ENCODE data around the gene RSRC1. TPM values are rescaled to one million over a fixed set of nuclear protein-coding genes. Genes with fewer than 3 reads are reported as not detected.

The RSRC1 gene
- total and polyA plus RNA-seq, 2 of the 13 experiments (the other 11 are each of a cell fraction or from before 2014, with no cell fraction given): 4.9 to 63.0 TPM

GRCh38 chr3:158308236-158308928, 198.5 kb downstream of the RSRC1 start:
- H3K27me3 ChIP-seq (ENCODE audit: control insufficient read depth in 1 of 2, insufficient read depth in 2 of 2, low read length in 2 of 2): no peaks in the 10 kb centered on the region
- WGBS (ENCODE audit: low lambda C conversion rate): 96% methylated on average over 8 of the region's 8 CpGs
- FAIRE-seq: no peak

More at GRCh38 chr3:158308236-158308928, 198.5 kb downstream of the RSRC1 start:
- no peaks in the 10 kb centered on the region for H3K9me3 ChIP-seq (ENCODE audit: low read length)
- TF ChIP-seq ELF1 (CRISPR knock-in tag; IDR thresholded peaks at IDR 0.05): no peak
- no peak for TF ChIP-seq PRDM10 (CRISPR knock-in tag; IDR thresholded peaks at IDR 0.05; ENCODE audit: low read depth)
- TF ChIP-seq FOXK2 (IDR thresholded peaks at IDR 0.05): no peak
- TF ChIP-seq RBFOX2 (IDR thresholded peaks at IDR 0.05; ENCODE audit: low read depth, low read length): no peak
- TF ChIP-seq FIP1L1 (IDR thresholded peaks at IDR 0.05; ENCODE audit: borderline replicate concordance, insufficient read depth, low read depth, low read length): no peak
- TF ChIP-seq ZNF710 (CRISPR knock-in tag; IDR thresholded peaks at IDR 0.05; ENCODE audit: borderline replicate concordance): no peak
- no peak for TF ChIP-seq PPARG (CRISPR knock-in tag; conservative IDR thresholded peaks at IDR 0.05)
- no peak for TF ChIP-seq YEATS4 (CRISPR knock-in tag; IDR thresholded peaks at IDR 0.05; ENCODE audit: borderline replicate concordance)
- TF ChIP-seq ZNF766 (CRISPR knock-in tag; IDR thresholded peaks at IDR 0.05; ENCODE audit: borderline replicate concordance): no peak
- no peak for TF ChIP-seq ZNF720 (CRISPR knock-in tag; IDR thresholded peaks at IDR 0.05)
- no peak for TF ChIP-seq ZNF782 (CRISPR knock-in tag; IDR thresholded peaks at IDR 0.05; ENCODE audit: borderline replicate concordance)
- TF ChIP-seq ZNF225 (CRISPR knock-in tag; IDR thresholded peaks at IDR 0.05): no peak
- TF ChIP-seq ZNF281 (CRISPR knock-in tag; IDR thresholded peaks at IDR 0.05; ENCODE audit: borderline replicate concordance): no peak
- no peak for TF ChIP-seq CREB3 (CRISPR knock-in tag; IDR thresholded peaks at IDR 0.05)
- no peak for TF ChIP-seq ZNF713 (CRISPR knock-in tag; IDR thresholded peaks at IDR 0.05)
- POLR2A ChIA-PET: no interaction called here
- BruUV-seq (replicated peaks): no TSS peak
- no peak overlapping the region for H3K4me3 ChIP-seq (replicated peaks in 1 of 3; ENCODE audit: insufficient read depth in 1 of 3, low read depth in 2 of 3, low read length in 3 of 3)
- H4K20me1 ChIP-seq (ENCODE audit: insufficient read depth, low read length): no peaks in the 10 kb centered on the region
- no peak overlapping the region for H3K27ac ChIP-seq (ENCODE audit: extremely low read length, insufficient read depth, low read length)
- intact Hi-C loops (cut with micrococcal nuclease; ENCODE audit: unreplicated experiment) (no loop called here), in situ Hi-C loops (cut with HindIII; ENCODE audit: extremely low pct_ligation_motif_present, low pct_unique_long_range_greater_than_20kb) (no loop called here)
- no peaks in the 10 kb centered on the region for H3K4me1 ChIP-seq (ENCODE audit: insufficient read depth, low read length)
- DNase-seq (ENCODE audit: low spot score) (no peak), ATAC-seq (no peak)
- CTCF ChIA-PET (ENCODE audit: low intra/inter-chr PET ratio, low total read pairs): no interaction called here
- H3K79me2 ChIP-seq (ENCODE audit: insufficient read depth, low read length): no peaks in the 10 kb centered on the region
- no peak overlapping the region for H3K4me2 ChIP-seq (ENCODE audit: low read depth, low read length)
- no peak overlapping the region for H2AFZ ChIP-seq (ENCODE audit: low read length)
- H3K9ac ChIP-seq (ENCODE audit: insufficient read depth, low read depth, low read length): no peak overlapping the region
- H3K36me3 ChIP-seq (replicated peaks in 1 of 2; ENCODE audit: control insufficient read depth in 1 of 2, insufficient read depth in 2 of 2, low read length in 2 of 2): no peaks in the 10 kb centered on the region

Data from HepG2 (cell line).